ENCODE data around the gene FASLG.
"Not testable (repeated sequence)": the region's sequence is repeated elsewhere in the genome, so short reads cannot be mapped to it uniquely, and the experiment has no call there.

The FASLG gene, protein sequence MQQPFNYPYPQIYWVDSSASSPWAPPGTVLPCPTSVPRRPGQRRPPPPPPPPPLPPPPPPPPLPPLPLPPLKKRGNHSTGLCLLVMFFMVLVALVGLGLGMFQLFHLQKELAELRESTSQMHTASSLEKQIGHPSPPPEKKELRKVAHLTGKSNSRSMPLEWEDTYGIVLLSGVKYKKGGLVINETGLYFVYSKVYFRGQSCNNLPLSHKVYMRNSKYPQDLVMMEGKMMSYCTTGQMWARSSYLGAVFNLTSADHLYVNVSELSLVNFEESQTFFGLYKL

DNA sequence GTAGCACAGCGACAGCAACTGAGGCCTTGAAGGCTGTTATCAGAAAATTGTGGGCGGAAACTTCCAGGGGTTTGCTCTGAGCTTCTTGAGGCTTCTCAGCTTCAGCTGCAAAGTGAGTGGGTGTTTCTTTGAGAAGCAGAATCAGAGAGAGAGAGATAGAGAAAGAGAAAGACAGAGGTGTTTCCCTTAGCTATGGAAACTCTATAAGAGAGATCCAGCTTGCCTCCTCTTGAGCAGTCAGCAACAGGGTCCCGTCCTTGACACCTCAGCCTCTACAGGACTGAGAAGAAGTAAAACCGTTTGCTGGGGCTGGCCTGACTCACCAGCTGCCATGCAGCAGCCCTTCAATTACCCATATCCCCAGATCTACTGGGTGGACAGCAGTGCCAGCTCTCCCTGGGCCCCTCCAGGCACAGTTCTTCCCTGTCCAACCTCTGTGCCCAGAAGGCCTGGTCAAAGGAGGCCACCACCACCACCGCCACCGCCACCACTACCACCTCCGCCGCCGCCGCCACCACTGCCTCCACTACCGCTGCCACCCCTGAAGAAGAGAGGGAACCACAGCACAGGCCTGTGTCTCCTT, at the start of gene FASLG:
TSS of gene FASLG (plus strand) at position 233 of the 583 bp plus-strand sequence. CDS start at position 332, 99 bp downstream.
- H3K4me3 ChIP-seq (ENCODE audit: low read depth, low read length): no peak within 1 kb of the TSS
- TF ChIP-seq, protein P1, sequence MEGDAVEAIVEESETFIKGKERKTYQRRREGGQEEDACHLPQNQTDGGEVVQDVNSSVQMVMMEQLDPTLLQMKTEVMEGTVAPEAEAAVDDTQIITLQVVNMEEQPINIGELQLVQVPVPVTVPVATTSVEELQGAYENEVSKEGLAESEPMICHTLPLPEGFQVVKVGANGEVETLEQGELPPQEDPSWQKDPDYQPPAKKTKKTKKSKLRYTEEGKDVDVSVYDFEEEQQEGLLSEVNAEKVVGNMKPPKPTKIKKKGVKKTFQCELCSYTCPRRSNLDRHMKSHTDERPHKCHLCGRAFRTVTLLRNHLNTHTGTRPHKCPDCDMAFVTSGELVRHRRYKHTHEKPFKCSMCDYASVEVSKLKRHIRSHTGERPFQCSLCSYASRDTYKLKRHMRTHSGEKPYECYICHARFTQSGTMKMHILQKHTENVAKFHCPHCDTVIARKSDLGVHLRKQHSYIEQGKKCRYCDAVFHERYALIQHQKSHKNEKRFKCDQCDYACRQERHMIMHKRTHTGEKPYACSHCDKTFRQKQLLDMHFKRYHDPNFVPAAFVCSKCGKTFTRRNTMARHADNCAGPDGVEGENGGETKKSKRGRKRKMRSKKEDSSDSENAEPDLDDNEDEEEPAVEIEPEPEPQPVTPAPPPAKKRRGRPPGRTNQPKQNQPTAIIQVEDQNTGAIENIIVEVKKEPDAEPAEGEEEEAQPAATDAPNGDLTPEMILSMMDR (IDR thresholded peaks at IDR 0.05; ENCODE audit: low read depth, low read length): no peak
- in situ Hi-C loops (cut with HindIII; ENCODE audit: low sequenced_read_pairs): no loop called here
- no peak for DNase-seq (ENCODE audit: low read depth, low spot score)

DNA sequence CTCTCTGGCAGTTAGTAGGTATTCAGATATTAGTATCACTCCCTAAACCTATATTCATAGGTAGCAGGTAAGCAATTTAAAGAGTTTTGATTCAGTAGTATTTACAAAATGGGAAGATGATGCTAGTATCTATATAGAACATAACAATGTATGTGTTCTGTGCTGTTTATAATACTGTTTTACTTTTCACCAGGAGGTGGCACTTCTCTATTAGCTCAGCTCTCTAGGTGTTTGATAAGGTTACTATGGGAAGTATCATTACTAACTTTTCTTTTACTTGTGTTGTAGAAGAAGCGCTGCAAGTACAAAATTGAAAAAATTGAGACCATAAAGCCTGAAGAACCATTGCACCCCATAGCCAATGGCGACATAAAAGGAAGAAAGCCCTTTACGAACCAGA, 49.4 kb upstream of the FASLG start:
- TF ChIP-seq, protein P1 (IDR thresholded peaks at IDR 0.05; ENCODE audit: low read depth, low read length): peak; percentile 25
- in situ Hi-C loops (cut with HindIII; ENCODE audit: low sequenced_read_pairs): no loop called here
- DNase-seq (ENCODE audit: low read depth, low spot score): peak; percentile 33
- no peak overlapping the region for H3K4me3 ChIP-seq (ENCODE audit: low read depth, low read length)

- no peak for DNase-seq (ENCODE audit: low read depth, low spot score)
- TF ChIP-seq, protein P1 (IDR thresholded peaks at IDR 0.05; ENCODE audit: low read depth, low read length): no peak
- in situ Hi-C loops (cut with HindIII; ENCODE audit: low sequenced_read_pairs): no loop called here
- no peak overlapping the region for H3K4me3 ChIP-seq (ENCODE audit: low read depth, low read length)
Measured at GRCh38 chr1:172612478-172612877, 46.4 kb upstream of the FASLG start.

DNA sequence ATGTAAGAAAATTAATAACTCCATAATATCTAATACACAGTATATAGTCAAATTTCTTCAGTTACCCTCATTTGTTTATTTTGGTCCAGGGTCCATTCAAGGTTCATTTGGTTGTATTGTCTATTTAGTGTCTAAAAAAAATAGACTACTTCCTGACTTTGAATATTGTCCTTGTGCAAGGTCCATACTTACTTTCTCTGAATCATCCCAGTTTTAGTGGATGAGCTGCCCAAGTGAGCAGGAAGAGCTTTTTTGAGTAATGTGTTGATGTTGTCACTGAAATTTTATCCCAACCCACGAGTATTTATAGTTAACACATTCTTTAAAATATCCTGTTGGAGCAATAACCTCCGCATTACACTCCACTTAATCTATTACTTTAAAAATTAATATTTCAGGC, 45.6 kb upstream of the FASLG start:
- no peak overlapping the region for H3K4me3 ChIP-seq (ENCODE audit: low read depth, low read length)
- in situ Hi-C loops (cut with HindIII; ENCODE audit: low sequenced_read_pairs): no loop called here
- TF ChIP-seq, protein P1 (IDR thresholded peaks at IDR 0.05; ENCODE audit: low read depth, low read length): no peak
- DNase-seq (ENCODE audit: low read depth, low spot score): no peak

DNA sequence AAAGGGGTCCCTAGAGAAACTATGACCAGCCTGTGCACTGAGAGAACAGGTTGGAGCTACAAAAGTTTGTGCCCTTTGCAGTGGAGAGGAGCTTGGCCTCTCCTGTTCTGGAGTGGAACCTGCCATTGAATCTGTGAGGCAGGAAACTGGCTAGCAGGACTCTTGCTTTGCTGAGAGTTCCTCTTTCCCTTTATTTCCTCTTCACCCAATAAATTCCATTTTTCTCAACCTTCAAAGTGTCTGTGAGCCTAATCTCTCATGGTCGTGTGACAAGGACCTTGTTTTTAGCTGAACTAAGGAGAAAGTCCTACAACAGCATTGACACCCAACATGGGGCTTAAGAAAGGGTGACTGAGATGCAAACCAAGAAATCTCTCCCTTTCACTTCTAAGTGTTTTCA, 42.7 kb upstream of the FASLG start:
- in situ Hi-C loops (cut with HindIII; ENCODE audit: low sequenced_read_pairs): no loop called here
- no peak overlapping the region for H3K4me3 ChIP-seq (ENCODE audit: low read depth, low read length)
- no peak for DNase-seq (ENCODE audit: low read depth, low spot score)
- TF ChIP-seq, protein P1 (IDR thresholded peaks at IDR 0.05; ENCODE audit: low read depth, low read length): no peak

GRCh38 chr1:172616636-172617035, 42.3 kb upstream of the FASLG start:
- TF ChIP-seq, protein P1 (IDR thresholded peaks at IDR 0.05; ENCODE audit: low read depth, low read length): no peak
- H3K4me3 ChIP-seq (ENCODE audit: low read depth, low read length): no peak overlapping the region
- DNase-seq (ENCODE audit: low read depth, low spot score): no peak
- in situ Hi-C loops (cut with HindIII; ENCODE audit: low sequenced_read_pairs): no loop called here

DNA sequence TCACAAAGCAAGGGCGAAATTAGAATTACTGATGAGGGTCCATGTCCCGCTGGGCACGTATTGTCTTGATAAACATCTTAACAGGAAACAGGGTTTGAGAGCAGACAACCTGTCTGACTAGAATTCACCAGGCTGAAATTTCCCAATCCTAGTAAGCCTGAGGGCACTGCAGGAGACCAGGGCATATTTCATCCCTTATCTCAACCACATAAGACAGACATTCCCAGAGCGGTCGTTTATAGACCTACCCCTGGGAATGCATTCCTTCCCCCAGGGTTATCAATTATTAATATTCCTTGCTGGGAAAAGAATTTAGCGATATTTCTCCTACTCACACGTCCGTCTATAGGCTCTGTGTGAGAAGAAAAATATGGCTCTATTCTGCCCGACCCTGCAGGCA, 38.3 kb upstream of the FASLG start:
- not testable (repeated sequence) for H3K4me3 ChIP-seq (ENCODE audit: low read depth, low read length)

More for the DNA sequence above, 38.3 kb upstream of the FASLG start:
- DNase-seq (ENCODE audit: low read depth, low spot score); in situ Hi-C loops (cut with HindIII; ENCODE audit: low sequenced_read_pairs): not testable (repeated sequence)
